NCI-H1105 treated with DMSO at 0.1 percent for 48 hours (cell line): ENCODE data around the gene SDK1.
"Not testable (repeated sequence)": the region's sequence is repeated elsewhere in the genome, so short reads cannot be mapped to it uniquely, and the experiment has no call there.

Experiments
- DNase-seq: peaks from one replicate; lab custom pipeline; 2025; lab: John Stamatoyannopoulos, UW

The SDK1 gene

DNA sequence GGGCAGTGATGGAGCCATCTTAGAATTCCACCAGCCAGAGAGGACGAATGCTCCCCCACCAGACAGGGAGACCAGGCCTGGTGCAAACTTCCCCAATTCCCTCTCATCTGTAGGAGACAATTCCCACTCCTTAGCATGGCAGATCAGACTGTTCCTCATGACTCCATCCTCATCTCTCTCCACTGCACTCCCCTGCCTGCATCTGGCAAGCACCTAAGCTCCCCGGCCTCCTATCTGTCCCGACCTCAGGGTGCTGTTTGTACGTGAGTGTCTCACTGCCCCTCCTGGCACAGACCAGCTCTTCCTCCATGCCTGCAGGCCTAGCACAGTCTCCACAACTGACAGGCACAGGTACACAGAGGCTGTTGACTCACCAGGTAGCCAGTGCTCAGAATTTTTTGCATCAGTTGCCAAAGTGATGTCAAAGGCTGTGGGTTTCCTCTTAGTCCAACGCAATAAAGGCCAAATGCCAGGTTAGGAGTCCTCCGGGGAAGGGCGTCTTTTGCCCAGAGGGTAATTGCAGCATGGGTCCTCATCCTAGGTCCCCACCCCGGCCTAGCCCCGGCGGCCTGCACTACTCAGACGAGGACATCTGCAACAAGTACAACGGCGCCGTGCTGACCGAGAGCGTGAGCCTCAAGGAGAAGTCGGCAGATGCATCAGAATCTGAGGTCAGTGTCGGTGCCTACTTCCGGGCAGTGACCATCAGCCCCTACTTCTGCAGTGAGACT, 944.2 kb downstream of the SDK1 start:
- DNase-seq, result no peak

DNA sequence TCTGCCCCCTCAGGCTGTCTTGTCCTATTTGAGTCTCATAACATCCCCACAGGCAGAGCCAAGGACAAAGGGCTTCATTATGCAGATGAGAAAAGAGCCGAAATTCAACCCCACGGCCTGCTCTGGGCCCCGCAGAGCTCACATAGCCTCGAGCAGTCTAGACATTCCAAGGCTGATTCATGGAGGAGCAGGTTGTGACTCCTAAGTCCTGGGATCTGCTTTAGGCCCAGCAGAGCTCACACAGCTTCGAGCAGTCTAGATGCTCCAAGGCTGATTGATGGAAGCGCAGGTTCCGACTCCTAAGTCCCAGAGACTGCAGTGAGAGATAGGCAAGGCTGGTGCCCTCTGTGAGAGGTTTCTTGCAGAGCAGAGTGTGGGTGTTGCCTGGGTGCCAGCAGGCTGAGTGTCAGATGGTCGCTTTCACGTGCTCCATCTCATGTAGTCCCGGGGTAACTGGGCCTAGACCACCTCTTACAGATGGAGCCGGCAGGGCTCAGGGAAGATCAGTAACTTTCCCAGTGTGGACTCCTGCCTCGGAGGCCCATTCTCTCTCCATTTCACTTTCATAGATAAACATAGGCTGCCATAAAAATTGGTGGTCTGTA, 944.9 kb downstream of the SDK1 start:
- DNase-seq, result no peak

DNA sequence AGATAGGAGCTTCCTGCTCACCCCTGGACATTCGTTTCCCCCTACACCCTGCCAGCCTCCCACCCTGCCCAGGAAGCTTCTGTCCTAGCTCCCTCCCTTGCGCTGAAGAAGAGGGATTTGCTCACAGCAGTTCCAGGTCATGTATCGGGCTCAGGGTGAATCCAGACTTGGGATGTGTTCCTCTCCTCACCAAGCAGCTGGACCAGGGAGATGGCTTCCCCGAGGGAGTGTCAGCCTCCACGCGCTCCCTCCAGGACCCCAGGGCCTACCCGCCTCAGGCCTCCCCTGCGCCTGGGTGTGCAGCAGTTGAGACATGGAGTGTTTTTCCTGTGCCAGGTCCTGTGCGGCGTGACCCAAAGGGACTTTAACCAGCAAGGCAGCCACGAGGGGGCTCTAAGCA, 945.5 kb downstream of the SDK1 start:
- DNase-seq, result no peak

DNA sequence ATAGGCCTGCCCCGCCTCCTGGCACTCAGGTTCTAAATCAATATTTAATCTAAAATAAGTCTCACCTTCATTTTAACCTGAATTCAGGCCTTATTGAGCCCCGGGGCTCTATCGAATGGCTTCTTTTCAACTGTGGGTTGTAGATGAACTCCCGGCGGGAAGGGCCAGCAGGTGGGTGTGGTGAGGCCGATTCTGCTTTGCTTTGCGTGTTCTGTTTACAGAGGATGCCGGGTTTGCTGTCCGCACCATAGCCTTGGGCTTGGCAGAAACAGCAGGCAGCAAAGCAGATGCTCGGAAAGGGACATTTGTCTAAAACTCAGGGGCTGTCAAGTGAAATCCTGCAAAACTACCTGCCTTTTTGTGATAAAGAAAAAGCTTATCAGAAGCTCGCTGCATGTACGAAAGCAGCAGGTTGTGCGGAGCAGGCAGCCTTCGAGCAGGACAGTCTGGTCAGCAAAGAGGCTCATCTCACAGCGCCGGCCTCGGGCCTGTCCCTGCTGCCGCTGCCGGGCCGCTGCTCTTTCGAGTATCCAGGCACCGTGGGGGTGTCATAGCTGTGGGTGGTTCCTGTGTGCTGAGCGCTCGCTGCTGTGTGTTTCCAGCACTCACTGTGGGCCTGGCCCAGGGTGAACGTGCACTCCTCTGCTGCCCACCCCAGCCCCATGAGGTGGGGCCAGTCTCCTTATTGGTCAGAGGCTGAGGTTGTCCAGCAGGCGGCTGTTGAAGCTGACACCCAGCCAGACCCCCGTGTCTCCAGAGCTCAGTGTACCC, 946.2 kb downstream of the SDK1 start:
- DNase-seq, result no peak

DNA sequence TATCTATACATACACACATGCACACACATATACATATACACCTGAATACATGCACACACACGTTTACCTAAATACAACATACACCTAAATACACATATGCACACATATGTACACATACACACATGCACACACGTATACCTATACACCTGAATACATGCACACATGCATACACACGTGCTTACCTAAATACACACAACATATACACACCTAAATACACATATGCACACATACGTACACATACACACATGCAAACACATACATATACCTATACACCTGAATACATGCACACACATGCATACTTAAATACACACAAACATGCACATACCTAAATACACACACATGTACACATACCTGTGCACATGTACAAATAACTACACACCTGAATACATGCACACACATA, 947.2 kb downstream of the SDK1 start:
- no peak for DNase-seq

DNA sequence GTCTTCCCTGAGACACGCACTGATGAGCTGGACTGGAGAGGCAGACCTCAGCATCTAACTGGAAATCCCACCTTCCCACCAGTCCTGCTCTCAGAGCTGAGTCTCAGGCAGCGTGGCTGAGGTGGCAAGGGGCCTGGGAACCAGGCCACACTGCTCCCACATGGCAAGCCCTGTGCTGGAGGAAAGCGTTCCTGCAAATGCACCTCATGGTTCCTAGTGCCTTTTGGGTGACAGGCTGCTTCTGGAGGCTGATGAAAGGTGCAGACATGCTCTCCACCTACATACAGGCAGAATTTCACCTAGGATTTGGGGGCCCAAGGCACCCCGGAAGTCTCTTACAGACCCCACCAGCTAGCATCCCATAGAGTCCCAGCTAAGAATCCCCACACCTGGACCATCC, 948.2 kb downstream of the SDK1 start:
- no peak for DNase-seq

DNA sequence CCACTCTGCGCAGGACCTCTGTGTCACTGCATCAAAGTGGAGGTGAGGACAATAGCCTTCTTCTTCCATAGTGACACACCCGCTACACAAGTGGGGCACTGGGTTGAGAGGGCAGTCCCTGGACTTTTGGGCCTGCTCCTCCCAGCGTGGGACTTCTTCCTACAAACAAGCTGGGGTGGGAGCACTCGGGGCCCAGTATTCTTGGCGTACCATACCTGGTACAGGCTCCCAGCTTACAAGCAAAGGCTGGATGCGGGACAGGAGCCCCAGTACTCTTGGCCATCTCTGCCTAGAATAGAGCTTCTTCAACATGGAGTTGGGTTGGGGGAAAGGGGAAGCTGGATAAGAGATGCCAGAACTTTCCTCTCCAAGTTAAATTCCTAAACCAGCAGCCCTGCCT, 954.3 kb downstream of the SDK1 start:
- DNase-seq, result no peak

DNA sequence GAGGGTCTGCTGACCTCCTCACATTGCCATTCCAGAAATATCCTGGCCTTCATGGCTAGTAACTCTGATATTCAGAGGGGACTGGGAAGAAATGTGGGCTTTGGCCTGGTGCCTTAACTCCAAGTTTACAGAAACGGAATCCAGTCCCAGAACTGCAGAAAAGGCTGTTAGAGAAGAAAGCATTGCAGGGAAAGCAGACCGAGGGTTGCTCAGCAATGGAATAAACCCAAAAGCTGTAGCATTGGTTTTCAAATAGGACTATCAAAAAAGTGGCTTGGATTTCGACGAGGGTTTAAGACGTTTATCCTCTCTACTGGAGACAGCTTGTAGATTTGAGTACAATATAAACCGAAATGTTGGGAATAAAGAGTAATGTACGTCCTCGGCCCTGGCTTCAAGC, 955.2 kb downstream of the SDK1 start:
- DNase-seq, result no peak

DNA sequence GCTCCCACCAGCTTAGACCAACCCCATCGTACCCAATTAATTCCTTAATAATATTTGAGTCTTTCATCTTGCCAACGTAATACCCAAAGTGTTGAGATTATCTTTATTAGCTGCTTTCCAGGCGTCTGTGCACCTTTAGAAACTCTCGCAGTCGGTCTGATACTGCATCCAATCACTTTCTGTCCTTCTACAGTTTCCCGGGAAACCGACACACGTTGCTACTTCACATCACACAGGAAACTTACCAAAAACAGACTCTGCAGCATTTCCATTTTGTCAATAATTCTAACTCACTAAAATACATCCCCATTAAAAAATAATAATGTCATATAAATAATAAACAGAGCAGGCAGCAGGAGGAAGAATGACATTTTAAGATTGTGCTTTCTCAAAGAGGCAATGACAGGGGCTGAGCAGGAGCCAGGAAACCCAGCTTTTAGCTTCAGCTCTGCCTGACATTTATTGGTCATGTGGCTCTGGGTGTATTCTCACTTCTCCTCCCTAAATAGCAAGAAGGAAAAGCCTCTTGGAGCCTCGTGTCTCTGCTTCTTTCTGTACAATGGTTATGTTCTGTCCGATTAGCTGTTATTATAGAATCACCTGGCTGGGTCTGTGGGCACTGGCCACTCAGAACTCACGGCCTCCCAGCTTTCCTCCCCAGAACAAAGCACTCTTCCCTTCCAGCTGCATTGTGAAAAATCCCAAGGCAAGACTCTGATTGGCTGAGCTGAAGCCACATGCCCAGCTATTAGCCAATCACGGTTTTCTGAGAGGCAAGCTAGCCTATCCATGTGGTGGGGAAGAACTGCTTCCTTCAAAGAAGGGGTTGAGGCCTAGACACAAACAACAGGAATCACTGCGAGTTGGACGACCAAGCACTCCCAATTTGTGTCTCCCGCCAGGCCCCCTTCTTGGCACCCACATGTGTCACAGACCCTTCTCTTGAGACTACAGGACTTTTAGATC, 956.4 kb downstream of the SDK1 start:
- DNase-seq, result no peak

DNA sequence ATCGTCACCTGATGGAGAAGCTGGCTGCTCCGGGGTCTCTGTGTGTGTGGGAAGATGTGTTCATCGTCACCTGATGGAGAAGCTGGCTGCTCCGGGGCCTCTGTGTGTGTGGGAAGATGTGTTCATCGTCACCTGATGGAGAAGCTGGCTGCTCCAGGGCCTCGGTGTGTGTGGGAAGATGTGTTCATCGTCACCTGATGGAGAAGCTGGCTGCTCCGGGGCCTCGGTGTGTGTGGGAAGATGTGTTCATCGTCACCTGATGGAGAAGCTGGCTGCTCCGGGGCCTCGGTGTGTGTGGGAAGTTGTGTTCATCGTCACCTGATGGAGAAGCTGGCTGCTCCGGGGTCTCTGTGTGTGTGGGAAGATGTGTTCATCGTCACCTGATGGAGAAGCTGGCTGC, 959.1 kb downstream of the SDK1 start:
- DNase-seq, result not testable (repeated sequence)

DNA sequence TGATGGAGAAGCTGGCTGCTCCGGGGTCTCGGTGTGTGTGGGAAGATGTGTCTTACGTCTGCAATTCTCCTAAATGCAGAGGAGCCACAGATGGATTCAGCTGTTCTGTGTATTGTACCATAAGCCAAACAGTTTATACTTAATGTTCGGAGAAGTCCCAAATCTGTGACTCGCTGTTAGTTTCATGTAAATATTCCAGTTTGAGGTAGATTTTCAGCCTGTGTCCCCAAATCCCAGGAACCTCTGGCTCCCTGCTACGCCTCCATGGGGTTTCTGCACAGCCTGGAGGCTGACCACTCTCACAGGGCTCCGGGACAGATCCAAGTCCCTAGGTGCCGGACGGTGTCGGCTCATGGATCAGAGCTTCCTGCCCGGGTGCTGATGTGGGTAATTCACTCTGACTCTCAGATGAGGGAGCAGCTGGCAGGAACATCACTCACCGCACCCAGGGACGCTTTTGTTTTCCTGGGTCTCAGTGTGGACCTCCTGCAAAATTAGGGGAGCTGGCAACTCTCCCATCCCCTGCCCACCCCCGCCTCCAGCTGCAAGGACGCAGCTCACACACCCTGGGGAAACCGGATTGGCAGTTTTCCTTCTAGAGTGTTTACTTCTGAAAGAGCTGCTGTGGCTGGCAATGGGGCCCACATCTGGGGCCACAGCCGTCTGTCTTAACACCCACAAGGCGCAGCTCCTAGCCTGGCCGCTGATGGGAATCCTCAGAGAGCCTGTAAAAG, 960.0 kb downstream of the SDK1 start:
- DNase-seq, result peak; percentile 55

DNA sequence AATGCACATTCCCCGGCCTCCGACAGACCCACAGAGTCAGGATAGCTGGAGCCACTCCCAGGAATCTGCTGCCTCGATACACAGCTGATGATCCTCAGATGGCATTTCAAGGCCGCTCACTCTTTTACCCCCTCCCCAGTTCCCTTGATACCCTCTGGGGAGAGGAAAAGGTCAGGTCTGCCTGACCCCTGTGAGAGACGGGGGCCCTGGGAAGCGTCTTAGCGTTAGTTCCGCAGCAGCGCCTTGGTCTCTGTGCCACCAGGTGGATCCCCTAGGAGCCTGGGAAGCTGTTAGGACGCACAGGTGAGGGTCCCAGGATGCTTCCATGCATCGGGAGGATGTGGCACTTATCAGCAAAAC, 960.5 kb downstream of the SDK1 start:
- no peak for DNase-seq

DNA sequence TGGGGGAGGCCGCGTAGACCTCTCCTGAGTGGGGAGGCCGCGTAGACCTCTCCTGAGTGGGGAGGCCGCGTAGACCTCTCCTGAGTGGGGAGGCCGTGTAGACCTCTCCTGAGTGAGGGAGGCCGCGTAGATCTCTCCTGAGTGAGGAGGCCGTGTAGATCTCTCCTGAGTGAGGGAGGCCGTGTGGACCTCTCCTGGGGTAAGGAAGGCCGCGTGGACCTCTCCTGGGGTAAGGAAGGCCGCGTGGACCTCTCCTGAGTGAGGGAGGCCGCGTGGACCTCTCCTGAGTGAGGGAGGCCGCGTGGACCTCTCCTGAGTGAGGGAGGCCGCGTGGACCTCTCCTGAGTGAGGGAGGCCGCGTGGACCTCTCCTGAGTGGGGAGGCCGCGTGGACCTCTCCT, 963.2 kb downstream of the SDK1 start:
- DNase-seq, result not testable (repeated sequence)

DNA sequence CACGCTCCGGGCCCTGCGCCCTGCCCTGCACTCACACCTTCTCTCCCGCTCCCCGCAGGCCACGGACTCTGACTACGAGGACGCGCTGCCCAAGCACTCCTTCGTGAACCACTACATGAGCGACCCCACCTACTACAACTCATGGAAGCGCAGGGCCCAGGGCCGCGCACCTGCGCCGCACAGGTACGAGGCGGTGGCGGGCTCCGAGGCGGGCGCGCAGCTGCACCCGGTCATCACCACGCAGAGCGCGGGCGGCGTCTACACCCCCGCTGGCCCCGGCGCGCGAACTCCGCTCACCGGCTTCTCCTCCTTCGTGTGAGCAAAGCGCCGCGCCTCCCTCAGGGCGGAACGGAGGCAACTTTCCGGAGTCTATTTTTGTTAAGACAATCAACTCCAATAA, 964.0 kb downstream of the SDK1 start:
- DNase-seq, result no peak

DNA sequence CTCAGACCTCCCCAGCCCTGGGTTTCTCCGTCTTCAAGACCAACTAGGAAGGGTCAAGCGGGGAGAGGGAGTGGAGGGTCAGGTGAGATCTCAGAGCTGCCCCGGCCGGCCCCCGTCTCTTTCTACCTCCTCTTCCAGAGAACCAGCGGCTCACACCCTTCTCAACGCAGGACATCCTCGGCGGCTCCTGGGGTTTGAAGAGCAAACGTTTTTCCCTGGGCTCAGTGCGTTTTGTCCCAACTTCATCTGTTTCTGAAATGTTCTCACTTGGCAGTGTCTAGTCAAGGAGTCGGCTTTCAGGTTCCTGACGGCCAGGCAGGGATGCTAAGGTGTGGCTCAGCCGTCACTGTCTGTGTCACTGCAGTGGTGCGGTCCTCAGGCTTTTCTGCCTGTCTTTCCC, 964.6 kb downstream of the SDK1 start:
- no peak for DNase-seq

DNA sequence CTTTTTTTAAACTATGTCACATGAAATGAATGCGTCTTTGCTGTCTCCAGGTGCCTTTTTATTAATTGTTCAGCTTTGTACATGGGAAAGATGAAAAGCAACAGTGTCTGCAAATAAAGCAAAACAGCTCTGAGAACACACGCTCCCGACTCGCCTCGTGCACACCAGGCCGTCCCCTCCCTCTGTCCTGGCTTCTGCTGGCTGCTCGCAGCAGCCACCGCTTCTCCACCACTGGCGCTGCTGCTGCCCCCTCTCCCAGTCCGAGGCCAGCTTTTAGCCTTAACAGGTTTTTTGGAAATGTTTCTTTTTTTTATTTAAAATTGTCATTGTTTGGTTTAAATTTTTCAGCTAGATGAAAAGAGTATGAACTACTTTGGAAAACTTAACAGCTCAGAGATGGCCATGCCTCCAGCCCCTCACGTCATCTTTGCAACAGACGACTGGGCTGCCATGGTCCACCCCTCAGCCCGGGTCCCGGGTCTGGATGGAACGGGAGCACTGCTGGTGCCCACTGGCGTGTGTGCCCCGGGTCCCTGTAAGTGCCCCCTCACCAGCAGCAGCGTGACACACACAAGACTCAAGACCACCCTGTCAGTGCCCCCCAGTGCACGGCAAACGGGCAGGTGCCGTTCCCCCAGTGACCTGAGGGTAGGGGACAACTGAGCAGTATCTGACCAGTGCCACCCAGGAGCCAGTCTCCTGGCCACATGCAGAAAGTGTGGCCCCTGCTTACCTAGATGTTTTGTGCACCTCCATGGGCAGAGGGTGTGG, 965.4 kb downstream of the SDK1 start:
- no peak for DNase-seq

DNA sequence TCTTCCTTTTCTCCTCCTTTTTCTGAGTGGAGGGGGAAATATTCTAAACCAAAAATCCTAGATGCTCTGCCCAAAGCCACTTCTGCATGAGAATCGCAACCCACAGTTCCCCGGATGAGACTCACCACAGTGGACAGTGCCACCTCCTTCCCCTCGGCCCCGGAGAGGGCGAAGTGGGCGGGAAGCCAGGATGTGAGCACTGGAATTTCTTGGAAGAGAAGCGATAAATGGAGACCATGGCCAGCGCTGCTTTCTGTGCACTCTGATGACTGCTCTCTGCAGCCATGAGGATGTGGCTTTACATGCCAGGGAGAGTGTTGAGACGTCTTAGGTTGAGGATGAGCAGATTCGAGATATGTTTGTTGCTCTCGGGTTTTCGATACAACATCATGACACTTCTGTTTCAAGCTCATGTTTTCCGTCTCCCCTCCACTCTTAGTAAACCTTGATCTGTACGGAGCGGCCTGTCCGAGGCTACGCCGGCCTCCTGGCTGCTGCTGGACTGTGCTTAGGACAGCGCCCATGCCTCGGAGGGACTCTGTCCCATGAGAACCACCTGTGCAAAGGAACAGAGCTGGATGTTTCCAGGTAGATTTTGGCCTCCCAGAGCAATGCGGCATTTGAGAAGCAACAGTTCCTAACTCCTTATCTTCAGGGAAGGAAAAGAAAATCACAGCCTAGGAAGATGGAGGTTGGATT, 966.4 kb downstream of the SDK1 start:
- DNase-seq, result no peak

DNA sequence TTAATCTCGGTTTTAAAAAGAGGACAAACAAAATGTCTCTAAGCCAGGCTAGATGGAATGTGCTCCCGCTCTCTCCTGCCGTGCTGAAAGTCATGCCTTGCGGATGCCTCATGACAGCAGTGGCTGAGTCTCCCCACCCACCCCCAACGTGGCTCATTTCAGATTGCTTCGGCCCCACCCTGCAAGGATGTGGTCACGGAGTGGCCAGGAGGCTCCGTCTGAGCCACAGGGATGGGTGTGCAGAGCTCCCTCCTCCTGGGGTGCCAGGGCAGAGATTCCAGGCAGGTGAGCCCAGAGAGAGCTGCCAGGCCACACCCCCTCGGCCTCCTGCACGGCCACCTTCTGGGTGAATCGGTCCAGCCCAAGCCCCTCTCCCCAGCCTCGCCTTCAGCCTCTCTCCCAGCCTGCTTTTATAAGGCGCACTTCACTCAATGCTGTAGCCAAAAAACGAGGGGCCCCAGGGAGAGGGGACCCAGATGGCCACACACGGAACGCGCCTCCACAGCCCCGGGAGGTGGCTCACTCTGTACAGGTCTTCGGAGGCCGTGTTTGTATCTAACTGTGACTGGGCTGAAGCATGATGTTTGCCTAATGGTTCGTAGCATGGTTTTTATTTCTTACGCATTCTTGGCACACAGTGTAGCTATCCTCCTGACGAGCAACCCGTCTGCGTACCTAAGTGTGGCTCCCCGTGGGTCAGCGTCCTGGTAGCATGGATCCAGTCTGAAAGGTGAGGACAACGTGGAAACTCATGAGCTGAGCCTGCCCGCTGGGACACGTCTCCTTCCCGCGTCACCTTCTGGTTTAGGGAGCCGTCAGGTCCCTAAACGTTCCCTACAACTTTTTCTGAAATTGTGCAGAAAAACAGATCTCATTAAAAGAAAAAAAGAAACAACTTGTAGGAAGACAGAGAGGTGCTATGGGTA, 967.3 kb downstream of the SDK1 start:
- no peak for DNase-seq

DNA sequence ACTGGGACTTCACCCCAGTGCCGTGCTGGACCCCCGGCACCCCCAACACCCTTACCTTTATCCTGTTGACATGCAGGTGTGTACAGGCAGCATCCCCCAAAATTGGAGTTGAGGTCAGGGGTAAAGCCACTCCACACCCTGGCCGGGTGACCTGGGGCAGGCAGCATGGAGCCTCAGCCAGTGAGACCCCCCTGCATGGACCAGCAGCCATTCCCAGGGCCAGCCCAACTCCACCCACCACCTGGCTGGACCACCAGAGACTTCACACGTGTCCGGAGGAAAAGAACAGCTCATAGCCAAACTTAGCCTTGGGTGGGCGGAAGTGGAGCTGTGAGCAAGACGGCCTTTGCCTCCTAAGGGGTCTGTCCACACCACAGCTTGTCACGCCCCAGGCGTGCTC, 968.0 kb downstream of the SDK1 start:
- no peak for DNase-seq
